HEK293 (cell line): ENCODE results near the gene RAB17.

Experiments
- CTCF ChIP-seq: fragments of 450-650 bp; formaldehyde crosslinking; IDR thresholded peaks from 2 replicates; pipeline ENCODE4 v1.5.1; 2016; ENCODE audit warnings: missing biosample characterization, missing genetic modification characterization
- KLF7 ChIP-seq: fragments of 450-650 bp; formaldehyde crosslinking; IDR thresholded peaks from 2 replicates; pipeline ENCODE4 v1.5.1; 2016; ENCODE audit warnings: missing biosample characterization, missing genetic modification characterization, borderline replicate concordance
- MEIS1 ChIP-seq: sonication (generic); formaldehyde crosslinking; IDR thresholded peaks from 2 replicates; pipeline ENCODE4 v1.8.1; 2022; ENCODE audit warnings: missing genetic modification reagents, mild to moderate bottlenecking, borderline replicate concordance
- PBX3 ChIP-seq: sonication (generic); formaldehyde crosslinking; IDR thresholded peaks from 2 replicates; pipeline ENCODE4 v1.8.1; 2022; ENCODE audit warnings: mild to moderate bottlenecking, moderate library complexity, missing genetic modification reagents
- PRDM1 ChIP-seq: fragments of 450-650 bp; formaldehyde crosslinking; IDR thresholded peaks from 2 replicates; pipeline ENCODE4; 2016; ENCODE audit warnings: missing biosample characterization, missing genetic modification characterization
- YY1 ChIP-seq: fragments of 450-650 bp; formaldehyde crosslinking; IDR thresholded peaks from 2 replicates; pipeline ENCODE4 v1.5.1; 2018; ENCODE audit warnings: missing biosample characterization, missing genetic modification characterization
- ZNF423 ChIP-seq: fragments of 450-650 bp; formaldehyde crosslinking; IDR thresholded peaks from 2 replicates; pipeline ENCODE4 v1.5.1; 2016; ENCODE audit warnings: missing biosample characterization, missing genetic modification characterization
- ZNF513 ChIP-seq: fragments of 450-650 bp; IDR thresholded peaks from 2 replicates; pipeline ENCODE4 v1.5.1; 2018; ENCODE audit warnings: missing biosample characterization, missing genetic modification characterization
- ZNF777 ChIP-seq: fragments of 450-650 bp; formaldehyde crosslinking; IDR thresholded peaks from 2 replicates; pipeline ENCODE4 v1.5.1; 2017; ENCODE audit warnings: missing biosample characterization, missing genetic modification characterization, borderline replicate concordance

- TF ChIP-seq CTCF (tag by site-specific recombination) (no peak), KLF7 (tag by site-specific recombination) (no peak), PRDM1 (tag by site-specific recombination) (no peak), MEIS1 (CRISPR knock-in tag) (no peak), ZNF513 (tag by site-specific recombination) (no peak), ZNF423 (tag by site-specific recombination) (no peak), YY1 (tag by site-specific recombination) (no peak), ZNF777 (tag by site-specific recombination) (no peak), PBX3 (CRISPR knock-in tag) (no peak)
These were observed 39.4 kb downstream of the RAB17 start for GRCh38 chr2:237551071-237551574.
